Cardiac septum (tissue), 1 donor: Measurements from ENCODE around the gene DLX4. TPM values are rescaled to one million over a fixed set of nuclear protein-coding genes. Genes with fewer than 3 reads are reported as not detected.

Source experiments
- DNase-seq: peaks from one replicate; pipeline ENCODE4 v3.0.0-alpha.2; 2020; ENCODE audit warnings: low spot score
- intact Hi-C: fragments of 100-400 bp; cut with DNase I; formaldehyde crosslinking; loops from one replicate; pipeline ENCODE4 v1.14.0; 2022
- total RNA-seq: library from RNA; stranded (reverse); fragmentation: NEBNext Ultra II Directional; extraction: Animal tissue kit (Norgen Biotek cat#: 25700); gene quantifications from one replicate; pipeline ENCODE4 v1.2.1, GENCODE V29; 2021
- donor health status: DM: no; HTN: no; CAD: no.

The DLX4 gene
- total RNA-seq, 1 donor from 2014 or later = 0.16 TPM

DNA sequence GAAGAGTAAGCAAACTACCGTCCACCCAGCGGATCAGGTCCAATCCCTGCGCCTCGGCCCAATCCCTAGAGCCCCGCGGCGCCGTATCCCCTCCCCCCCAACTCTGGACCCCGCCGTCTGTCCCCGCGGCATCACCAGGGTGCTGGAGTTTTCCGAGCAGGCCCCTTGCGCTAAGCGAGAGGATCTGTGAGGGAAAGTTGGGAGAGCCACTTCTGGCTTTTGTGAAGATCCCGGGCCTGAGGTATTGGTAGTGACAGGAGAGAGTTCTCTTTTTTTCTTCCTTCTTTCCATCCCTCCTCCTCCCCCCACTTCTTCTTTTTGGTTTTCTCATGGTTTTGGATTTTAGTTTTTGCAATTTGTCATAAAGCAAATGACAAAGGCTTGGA lies 3.5 kb upstream of the DLX4 start:
- no peak for DNase-seq
- intact Hi-C loops = no loop called here

GRCh38 chr17:49966767-49967166 lies 2.2 kb upstream of the DLX4 start:
- intact Hi-C loops = no loop called here
- no peak for DNase-seq

GRCh38 chr17:49967205-49967604 lies 1.8 kb upstream of the DLX4 start:
- intact Hi-C loops = no loop called here
- DNase-seq = no peak

DNA sequence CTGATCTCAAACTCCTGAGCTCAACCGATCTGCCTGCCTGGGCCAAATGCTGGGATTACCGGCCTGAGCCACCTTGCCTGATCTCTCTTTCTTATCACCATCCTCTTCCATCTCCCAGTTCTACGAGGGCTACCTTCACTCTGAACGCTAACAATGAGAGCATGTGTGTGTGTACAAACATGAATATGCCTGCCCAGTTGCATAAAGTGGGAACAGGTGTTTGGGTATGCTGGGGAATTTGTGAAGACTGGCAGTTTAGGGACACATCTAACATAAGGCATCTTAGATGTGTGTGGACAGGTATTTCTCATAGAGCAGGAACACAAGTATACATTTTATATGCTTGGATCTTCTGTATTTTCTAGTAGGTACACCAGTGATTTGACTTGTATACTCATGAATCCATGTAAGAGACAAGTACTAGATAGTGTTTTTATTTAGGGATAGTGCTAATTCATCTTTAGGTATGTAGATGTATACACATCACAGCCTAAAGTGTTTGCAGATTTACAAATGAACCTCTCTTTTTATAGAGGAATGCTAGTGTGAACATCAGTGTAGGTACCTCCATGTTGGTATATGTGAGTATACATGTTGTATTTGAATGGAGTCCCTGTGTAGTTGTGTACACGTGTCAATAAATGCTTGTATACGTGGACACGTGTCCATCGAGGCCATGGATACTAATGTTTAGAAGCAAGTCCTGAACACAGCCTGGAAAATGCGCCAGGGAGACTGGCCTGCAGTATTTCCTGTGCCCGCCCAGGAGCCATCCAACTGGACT lies 1.2 kb upstream of the DLX4 start:
- intact Hi-C loops = no loop called here
- DNase-seq = no peak

DNA sequence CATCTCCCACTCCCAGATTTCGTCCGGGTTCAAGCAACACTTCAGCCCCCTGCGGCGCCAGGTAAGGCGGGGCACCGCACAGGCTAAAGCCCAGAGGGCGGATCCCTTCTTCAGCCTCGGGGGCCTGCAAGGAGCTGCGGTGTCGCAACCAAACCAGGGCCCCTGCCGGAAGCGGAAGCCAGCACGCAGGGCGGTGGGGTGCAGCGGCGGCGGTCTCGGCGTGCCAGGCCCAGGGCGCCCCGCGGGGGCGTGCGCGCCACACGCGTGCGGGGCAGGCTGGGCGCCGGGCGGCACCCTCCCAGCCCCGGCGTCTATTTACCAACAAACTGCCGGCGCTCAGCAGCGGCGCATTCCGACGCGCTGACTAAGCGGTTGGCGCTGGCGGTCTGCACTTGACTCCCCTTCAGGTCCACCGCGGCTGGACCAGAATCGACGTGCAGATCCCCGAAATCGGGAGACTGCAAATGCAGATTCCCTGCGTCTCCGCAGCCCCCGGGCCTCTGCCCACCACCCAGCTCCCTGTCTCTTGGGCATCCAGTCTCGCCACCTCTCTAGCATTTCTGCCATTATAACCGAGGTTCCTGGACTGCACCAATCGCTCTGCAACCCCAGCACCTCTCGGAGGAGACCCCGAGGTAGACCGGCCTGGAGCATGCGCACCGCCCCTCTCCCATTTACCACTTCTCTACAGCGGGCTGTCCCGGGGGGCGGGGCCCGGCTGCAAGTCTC lies 421 bp upstream of the DLX4 start:
- intact Hi-C loops = no loop called here
- DNase-seq = no peak

DNA sequence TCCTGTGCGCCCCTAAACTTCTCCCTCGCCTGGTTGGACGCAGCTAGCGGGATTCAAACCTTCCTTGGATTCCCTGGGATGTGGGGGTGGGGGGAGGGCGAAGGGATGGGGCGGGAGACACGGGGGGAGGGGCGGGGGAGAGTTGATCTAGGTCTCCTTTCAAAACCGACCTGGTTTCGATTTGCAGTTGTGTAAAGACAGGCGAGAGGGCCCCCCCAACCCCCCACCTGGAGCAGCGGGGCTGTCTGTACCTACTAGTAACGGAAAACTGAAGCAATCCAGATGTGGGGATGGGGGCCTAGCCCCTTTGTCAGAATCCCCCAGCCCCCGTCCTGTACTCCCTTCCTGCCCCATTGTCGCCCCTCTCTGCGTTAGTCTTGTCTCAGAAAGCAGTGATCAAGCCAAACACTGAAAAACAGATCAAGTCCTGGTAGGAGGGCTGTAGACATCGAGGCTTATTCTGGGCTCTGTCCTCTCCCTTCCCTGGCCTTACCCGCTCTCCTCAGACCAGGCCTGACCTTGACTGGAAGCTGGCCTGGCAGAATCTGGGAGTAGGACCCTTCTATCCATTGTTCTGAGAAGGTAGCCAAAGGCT lies 902 bp downstream of the DLX4 start:
- no peak for DNase-seq
- intact Hi-C loops = no loop called here

DNA sequence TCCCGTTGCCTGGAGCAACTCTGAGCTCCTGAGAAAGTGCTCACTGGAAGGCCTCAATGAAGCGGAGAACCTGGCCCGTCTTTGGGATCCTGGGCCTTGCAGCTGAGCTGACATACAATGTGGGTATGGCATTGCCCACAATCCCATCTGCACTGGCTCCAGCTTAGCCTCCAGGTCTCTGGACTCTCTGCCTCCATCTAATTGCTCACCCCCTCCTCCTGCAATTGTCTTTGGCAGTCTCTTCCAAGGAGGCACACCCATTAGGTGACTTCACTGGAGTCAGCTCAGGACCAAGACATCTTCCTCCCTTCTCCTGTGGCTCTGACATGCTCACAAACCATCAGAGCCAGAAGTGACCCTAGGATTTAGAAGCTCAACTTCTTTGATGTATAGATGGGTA lies 1.5 kb downstream of the DLX4 start:
- no peak for DNase-seq

DNA sequence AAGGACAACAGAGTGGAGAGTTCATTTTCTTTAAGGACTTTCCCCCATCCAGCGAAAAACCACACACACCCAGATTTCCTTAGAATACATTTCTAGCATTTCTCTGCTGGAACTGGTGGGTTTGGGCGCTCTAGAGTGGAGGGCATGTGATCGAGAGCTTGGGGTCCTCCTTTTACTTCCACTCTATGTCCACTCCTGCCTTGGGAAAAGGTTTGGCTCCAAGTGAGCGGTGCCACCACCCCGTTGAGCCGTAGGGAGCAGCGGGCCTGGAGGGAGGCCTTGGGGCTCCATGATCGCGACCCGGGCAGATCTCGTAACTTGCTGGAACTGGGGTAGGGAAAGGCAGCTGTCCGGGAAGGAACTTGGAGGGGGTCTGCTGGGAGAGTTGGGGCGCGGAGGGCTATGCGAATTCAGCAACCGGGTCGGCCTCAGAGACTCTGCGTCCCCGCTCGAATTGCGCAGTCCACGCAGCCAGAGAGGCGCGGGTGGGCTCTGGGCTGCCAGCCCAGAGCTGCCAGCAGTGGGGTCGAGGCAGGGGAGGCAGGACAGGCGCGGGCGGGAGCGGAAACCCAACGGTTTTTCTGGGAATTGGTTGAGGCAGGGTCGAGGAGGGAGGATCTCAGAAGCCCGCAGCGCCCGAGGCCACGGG lies 2.3 kb downstream of the DLX4 start:
- DNase-seq = no peak
- intact Hi-C loops = no loop called here

More for the DNA sequence above, 1.5 kb downstream of the DLX4 start:
- intact Hi-C loops = no loop called here

GRCh38 chr17:49971848-49972485 lies 3.0 kb downstream of the DLX4 start:
- DNase-seq = no peak
- intact Hi-C loops = no loop called here

DNA sequence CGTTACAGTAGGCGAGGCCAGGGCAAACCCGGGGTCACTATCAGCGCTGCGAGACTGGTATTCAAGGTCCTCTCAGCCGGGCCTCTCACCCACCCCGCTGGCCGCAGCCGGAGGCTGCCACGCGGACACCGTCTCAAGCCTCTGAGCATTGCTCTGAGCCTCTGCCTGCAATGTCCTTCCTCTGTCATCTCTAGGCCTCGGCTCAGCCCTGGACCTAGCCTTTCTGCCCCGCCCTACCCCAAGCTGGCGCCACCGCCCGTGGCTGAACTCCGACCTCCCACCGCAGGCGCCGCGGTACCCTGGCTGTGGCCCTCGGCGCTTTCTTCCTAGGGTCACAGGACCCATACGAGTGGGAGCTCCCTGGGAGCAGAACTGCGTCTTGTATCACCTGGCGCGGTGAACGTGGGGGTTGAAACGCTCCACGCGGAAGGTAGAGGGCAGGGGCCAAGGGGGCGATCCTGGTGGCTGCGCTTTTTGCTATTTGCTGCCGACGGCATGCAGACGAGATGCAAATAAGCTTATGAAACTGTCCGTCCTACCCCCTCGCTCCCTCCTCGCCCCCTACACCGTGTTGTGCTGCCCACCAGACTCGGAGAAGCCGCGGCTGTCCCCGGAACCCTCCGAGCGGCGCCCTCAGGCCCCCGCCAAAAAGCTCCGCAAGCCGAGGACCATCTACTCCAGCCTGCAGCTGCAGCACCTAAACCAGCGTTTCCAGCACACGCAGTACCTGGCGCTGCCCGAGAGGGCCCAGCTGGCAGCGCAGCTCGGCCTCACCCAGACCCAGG lies 3.7 kb downstream of the DLX4 start:
- intact Hi-C loops = no loop called here
- no peak for DNase-seq

DNA sequence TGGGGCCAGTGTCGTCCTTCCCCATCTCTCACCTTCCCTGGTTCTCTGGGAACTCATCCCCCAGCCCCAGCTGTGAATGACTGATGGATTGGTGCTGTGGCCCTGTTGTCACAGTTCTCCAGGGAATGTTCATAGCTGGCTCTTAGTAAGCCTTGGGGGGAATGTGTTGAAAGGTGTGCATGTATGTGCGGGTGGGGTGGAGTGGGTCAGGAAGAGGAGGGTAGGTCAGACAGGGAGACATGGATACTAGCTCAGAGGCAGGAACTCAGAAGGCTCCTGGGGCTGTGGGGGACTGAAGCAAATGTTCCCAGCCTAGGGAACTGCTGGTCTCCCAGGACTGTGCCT lies 4.3 kb downstream of the DLX4 start:
- DNase-seq = no peak
- intact Hi-C loops = no loop called here

DNA sequence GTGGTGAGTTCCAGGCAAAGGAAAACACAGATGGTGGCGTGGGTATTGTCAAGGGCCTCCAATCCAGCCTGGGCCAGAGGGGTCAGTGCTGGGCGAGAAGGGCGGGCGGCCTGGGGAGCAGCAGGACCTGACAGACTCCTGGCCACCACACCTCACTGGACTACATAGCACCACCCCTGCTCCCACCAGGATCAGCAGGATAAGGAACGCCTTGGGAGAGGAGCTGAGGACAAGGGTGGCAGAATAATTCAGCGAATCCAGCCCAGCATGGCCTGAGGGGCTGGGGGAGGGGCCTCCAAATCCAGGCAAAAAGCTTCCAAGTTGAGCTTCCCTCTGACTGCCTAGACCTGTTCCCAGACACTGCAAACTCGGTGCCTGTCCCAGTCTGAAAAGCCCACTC lies 6.5 kb downstream of the DLX4 start:
- intact Hi-C loops = no loop called here
- DNase-seq = no peak

GRCh38 chr17:49976163-49976827 lies 7.3 kb downstream of the DLX4 start:
- DNase-seq = no peak

DNA sequence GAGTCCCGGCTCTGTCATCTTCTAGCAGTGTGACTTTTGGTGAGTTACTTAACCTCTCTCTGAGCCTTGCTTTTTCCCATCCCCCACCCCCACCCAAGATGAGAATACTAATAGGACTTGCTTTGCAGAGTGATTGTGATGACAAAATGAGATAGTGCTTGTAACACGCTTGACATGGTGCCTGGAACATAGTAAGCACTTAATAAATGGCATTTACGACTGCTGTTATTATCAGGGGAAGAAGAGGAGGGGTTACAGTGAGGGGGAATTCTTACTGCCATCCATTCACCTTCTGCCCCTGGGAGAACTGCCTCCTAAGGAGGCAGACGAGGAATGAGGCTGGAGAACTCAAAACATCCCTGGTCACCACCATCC lies 7.8 kb downstream of the DLX4 start:
- DNase-seq = no peak

More at GRCh38 chr17:49976163-49976827, 7.3 kb downstream of the DLX4 start:
- intact Hi-C loops = no loop called here

GRCh38 chr17:49977463-49978389 lies 8.7 kb downstream of the DLX4 start:
- intact Hi-C loops = no loop called here
- DNase-seq = no peak

More for the DNA sequence above, 7.8 kb downstream of the DLX4 start:
- intact Hi-C loops = no loop called here

GRCh38 chr17:49978501-49978900 lies 9.5 kb downstream of the DLX4 start:
- intact Hi-C loops = no loop called here
- DNase-seq = no peak

- intact Hi-C loops = no loop called here
These were observed 10.9 kb downstream of the DLX4 start for GRCh38 chr17:49979748-49980479.

More at GRCh38 chr17:49979748-49980479, 10.9 kb downstream of the DLX4 start:
- DNase-seq = no peak
